H1 (cell line): ENCODE measurements around the gene AMZ1. TPM values are rescaled to one million over a fixed set of nuclear protein-coding genes. Genes with fewer than 3 reads are reported as not detected.

Experiments
- CTCF ChIA-PET: fragments of 300-600 bp; sonication (Branson Sonifier 250); formaldehyde crosslinking; loops from one replicate; lab custom pipeline; 2021; ENCODE audit not compliant: partially characterized antibody; lab: Charles Lee
- POLR2A ChIA-PET: fragments of 300-600 bp; sonication (Branson Sonifier 250); formaldehyde crosslinking; loops from one replicate; lab custom pipeline; 2021; ENCODE audit warnings: inconsistent platforms; ENCODE audit not compliant: partially characterized antibody; lab: Charles Lee
- DNase-seq, 2 experiments: peaks; one replicate each; pipeline versions ENCODE4 v3.0.0 to v3.0.0-alpha.2; 2010 to 2022; ENCODE audit warnings: low spot score in 2 of 2, low read depth in 1 of 2, mixed read lengths in 1 of 2
- FAIRE-seq: peaks from 2 replicates; lab custom pipeline; 2011; peaks lifted over from hg19 to GRCh38; lab: Jason Lieb, UNC
- H2AFZ ChIP-seq: 2 replicates; pipeline ENCODE4 v1.8.1; 2012; ENCODE audit warnings: low read length, inconsistent platforms
- H2AK5ac ChIP-seq: 2 replicates; pipeline ENCODE4 v1.6.1; 2013; ENCODE audit warnings: low read depth, low read length
- H2BK120ac ChIP-seq: replicated peaks from 2 replicates; pipeline ENCODE3; 2013; ENCODE audit warnings: low read depth, low read length, inconsistent platforms
- H2BK12ac ChIP-seq: 2 replicates; pipeline ENCODE4 v1.6.1; 2013; ENCODE audit warnings: low read depth, low read length
- H2BK15ac ChIP-seq: 2 replicates; pipeline ENCODE4 v1.6.1; 2013; ENCODE audit warnings: low read length
- H2BK20ac ChIP-seq: 2 replicates; pipeline ENCODE4 v1.6.1; 2013; ENCODE audit warnings: low read length
- H2BK5ac ChIP-seq: 2 replicates; pipeline ENCODE4 v1.6.1; 2013; ENCODE audit warnings: low read depth, low read length
- H3K14ac ChIP-seq: 2 replicates; pipeline ENCODE4 v1.6.1; 2013; ENCODE audit warnings: inconsistent platforms; ENCODE audit not compliant: insufficient read length
- H3K18ac ChIP-seq: 2 replicates; pipeline ENCODE4 v1.6.1; 2013; ENCODE audit warnings: low read length; ENCODE audit errors: extremely low read depth
- H3K23ac ChIP-seq: 2 replicates; pipeline ENCODE4 v1.6.1; 2013; ENCODE audit warnings: inconsistent platforms; ENCODE audit not compliant: insufficient read length
- H3K23me2 ChIP-seq: 2 replicates; pipeline ENCODE4 v1.6.1; 2013; ENCODE audit warnings: low read depth, low read length
- H3K27ac ChIP-seq: 2 replicates; pipeline ENCODE4 v1.6.1; 2011; ENCODE audit warnings: low read depth, low read length, inconsistent platforms
- H3K27me3 ChIP-seq, 4 experiments: replicated peaks in 1 of 4; 1 replicate in 1 of 4; 2 replicates in 3 of 4; pipeline versions ENCODE4 v1.6.1 to v1.8.1; 2011 to 2013; ENCODE audit warnings: low read length in 3 of 4, mild to moderate bottlenecking in 3 of 4, inconsistent platforms in 2 of 4, mixed read lengths in 2 of 4, moderate library complexity in 1 of 4; ENCODE audit not compliant: control insufficient read depth in 3 of 4, insufficient read depth in 3 of 4; ENCODE audit errors: extremely low read depth in 1 of 4
- H3K36me3 ChIP-seq, 4 experiments: 2 replicates each; pipeline versions ENCODE4 v1.6.1 to v1.8.1; 2011 to 2013; ENCODE audit warnings: mild to moderate bottlenecking in 4 of 4, low read length in 3 of 4, moderate library complexity in 2 of 4, control low read depth in 1 of 4, inconsistent platforms in 1 of 4; ENCODE audit not compliant: insufficient read depth in 4 of 4, control insufficient read depth in 2 of 4
- H3K4ac ChIP-seq: replicated peaks from 2 replicates; pipeline ENCODE3; 2013; ENCODE audit warnings: low read length, low read depth, mixed read lengths, inconsistent platforms; ENCODE audit not compliant: insufficient read length
- H3K4me1 ChIP-seq, 4 experiments: replicated peaks in 1 of 4; 1 replicate in 1 of 4; 2 replicates in 3 of 4; pipeline versions ENCODE4 v1.6.1 to v1.8.1; 2011 to 2013; ENCODE audit warnings: low read length in 3 of 4, inconsistent platforms in 2 of 4, mixed read lengths in 1 of 4; ENCODE audit not compliant: insufficient read depth in 4 of 4, control insufficient read depth in 3 of 4
- H3K4me2 ChIP-seq, 2 experiments: 2 replicates each; pipeline versions ENCODE4 v1.6.1 to v1.8.1; 2011 to 2013; ENCODE audit warnings: low read depth in 2 of 2, low read length in 2 of 2, control low read depth in 1 of 2, inconsistent platforms in 1 of 2, mild to moderate bottlenecking in 1 of 2; ENCODE audit not compliant: insufficient read depth in 1 of 2
- H3K4me3 ChIP-seq, 4 experiments: fragments of 200-600, 300-600 bp in 1 of 4; sonication (generic), shearing (Covaris generic), sonication (Bioruptor Twin) in 1 of 4; 2 replicates each; pipeline versions ENCODE4 v1.5.1 to v1.8.1; 2011 to 2016; ENCODE audit warnings: low read length in 4 of 4, low read depth in 3 of 4, control low read depth in 2 of 4, inconsistent platforms in 2 of 4, mild to moderate bottlenecking in 2 of 4, mixed read lengths in 1 of 4, moderate library complexity in 1 of 4; ENCODE audit not compliant: insufficient read depth in 2 of 4; ENCODE audit errors: extremely low read depth in 1 of 4
- H3K56ac ChIP-seq: replicated peaks from 2 replicates; pipeline ENCODE3; 2013; ENCODE audit warnings: low read depth, mild to moderate bottlenecking, mixed read lengths, low read length, inconsistent platforms; ENCODE audit not compliant: insufficient read length
- H3K79me1 ChIP-seq: 2 replicates; pipeline ENCODE4 v1.6.1; 2013; ENCODE audit warnings: low read depth, low read length, control low read depth
- H3K79me2 ChIP-seq, 2 experiments: 2 replicates each; pipeline versions ENCODE4 v1.6.1 to v1.8.1; 2012 to 2013; ENCODE audit warnings: low read length in 2 of 2, mild to moderate bottlenecking in 2 of 2, inconsistent platforms in 1 of 2; ENCODE audit not compliant: insufficient read depth in 2 of 2, control insufficient read depth in 1 of 2
- H3K9ac ChIP-seq, 4 experiments: replicated peaks in 1 of 4; 1 replicate in 1 of 4; 2 replicates in 3 of 4; pipeline versions ENCODE4 v1.6.1 to v1.8.1; 2011 to 2013; ENCODE audit warnings: low read depth in 3 of 4, low read length in 3 of 4, control low read depth in 2 of 4, mild to moderate bottlenecking in 2 of 4, moderate library complexity in 2 of 4, inconsistent platforms in 1 of 4; ENCODE audit errors: extremely low read depth in 1 of 4
- H3K9me3 ChIP-seq, 2 experiments: 2 replicates each; pipeline versions ENCODE4 v1.6.1 to v1.8.1; 2012 to 2013; ENCODE audit warnings: mild to moderate bottlenecking in 2 of 2, moderate library complexity in 2 of 2, control low read depth in 1 of 2, inconsistent platforms in 1 of 2, low read depth in 1 of 2, low read length in 1 of 2, mixed read lengths in 1 of 2; ENCODE audit not compliant: insufficient read depth in 2 of 2
- H4K20me1 ChIP-seq, 2 experiments: replicated peaks in 1 of 2; 2 replicates each; pipeline versions ENCODE3 to v1.8.1; 2011 to 2013; ENCODE audit warnings: inconsistent platforms in 2 of 2, low read length in 2 of 2, mild to moderate bottlenecking in 1 of 2; ENCODE audit not compliant: insufficient read depth in 2 of 2, control insufficient read depth in 1 of 2
- H4K5ac ChIP-seq: 2 replicates; pipeline ENCODE4 v1.6.1; 2013; ENCODE audit warnings: low read length, low read depth, mixed read lengths, inconsistent platforms; ENCODE audit not compliant: insufficient read length
- H4K8ac ChIP-seq: 2 replicates; pipeline ENCODE4 v1.8.0; 2013; ENCODE audit warnings: mild to moderate bottlenecking, moderate library complexity, low read length, inconsistent platforms; ENCODE audit not compliant: insufficient read depth; ENCODE audit errors: extremely low read depth
- H4K91ac ChIP-seq: replicated peaks from 2 replicates; pipeline ENCODE3; 2013; ENCODE audit warnings: low read length, mixed read lengths, inconsistent platforms; ENCODE audit not compliant: insufficient read length
- CBX5 ChIP-seq: fragments of 300-800, 300-1000 bp; sonication (generic); IDR thresholded peaks from 2 replicates; pipeline ENCODE4 v1.7.1; 2016; ENCODE audit warnings: antibody characterized with exemption, low read length, low read depth
- CHD2 ChIP-seq: IDR thresholded peaks from 2 replicates; pipeline ENCODE4 v1.6.1; 2012; ENCODE audit warnings: low read length, improper control_type of control experiment
- HDAC6 ChIP-seq: IDR thresholded peaks from one replicate; pipeline ENCODE4 v1.7.1; 2012; ENCODE audit warnings: low read depth, mild to moderate bottlenecking, inconsistent platforms, low read length, moderate library complexity
- JUND ChIP-seq: IDR thresholded peaks from 2 replicates; pipeline ENCODE4 v1.6.1; 2011; ENCODE audit warnings: mild to moderate bottlenecking, improper control_type of control experiment, low read length
- KDM4A ChIP-seq: IDR thresholded peaks from one replicate; pipeline ENCODE4 v1.7.1; 2012; ENCODE audit warnings: low read depth, mild to moderate bottlenecking, moderate library complexity, low read length, inconsistent platforms; ENCODE audit not compliant: severe bottlenecking
- RAD21 ChIP-seq, 2 experiments: IDR thresholded peaks in 1 of 2; conservative IDR thresholded peaks in 1 of 2; 2 replicates each; pipeline ENCODE4 v1.6.1; 2011; ENCODE audit warnings: low read depth in 2 of 2, low read length in 2 of 2, improper control_type of control experiment in 1 of 2, inconsistent platforms in 1 of 2, mild to moderate bottlenecking in 1 of 2, moderate library complexity in 1 of 2
- SIX5 ChIP-seq: IDR thresholded peaks from 2 replicates; pipeline ENCODE4 v1.6.1; 2011; ENCODE audit warnings: mild to moderate bottlenecking, low read depth, low read length
- YY1 ChIP-seq: IDR thresholded peaks from 2 replicates; pipeline ENCODE4 v1.6.1; 2011; ENCODE audit warnings: low read depth, mild to moderate bottlenecking, low read length
- WGBS, 2 experiments: shearing (Covaris generic) in 1 of 2; methylation state at CpG; one replicate each; pipeline versions ENCODE4 v1.1.6 to v1.1.7; 2013 to 2015; ENCODE audit warnings: low lambda C conversion rate in 2 of 2, mixed read lengths in 2 of 2, inconsistent platforms in 1 of 2, low coverage in 1 of 2, missing lambda C conversion rate in 1 of 2; ENCODE audit not compliant: insufficient replicate concordance in 2 of 2, insufficient coverage in 1 of 2, insufficient read length in 1 of 2; ENCODE audit errors: extremely low coverage in 1 of 2, missing lambda C conversion rate in 1 of 2; 5-methylcytosine and 5-hydroxymethylcytosine counted together
- polyA plus RNA-seq, 7 experiments: library from polyadenylated mRNA; depleted of rRNA in 3 of 7; stranded (reverse) in 5 of 7; unstranded in 2 of 7; fragments of >200 nt in 5 of 7; fragments of 200-250 nt in 2 of 7; gene quantifications; 1 replicate in 5 of 7; 2 replicates in 1 of 7; 4 replicates in 1 of 7; pipeline versions ENCODE4 v1.2.1 to v1.2.3, GENCODE V29; 2011 to 2013; ENCODE audit warnings: missing spikeins in 2 of 7, mixed read lengths in 2 of 7
- total RNA-seq: library from RNA; stranded (reverse); fragmentation: NEBNext Ultra II Directional; extraction: Animal tissue kit (Norgen Biotek cat#: 25700); gene quantifications from 2 replicates; pipeline ENCODE4 v1.2.1, GENCODE V29; 2021
- TF ChIP-seq, protein P1 (sequence below): IDR thresholded peaks from 2 replicates; pipeline ENCODE4 v1.6.1; 2012; ENCODE audit warnings: low read length, inconsistent platforms
- TF ChIP-seq, protein P2 (sequence below): IDR thresholded peaks from 2 replicates; pipeline ENCODE4 v1.6.1; 2011; ENCODE audit warnings: low read depth, mild to moderate bottlenecking, low read length; ENCODE audit not compliant: insufficient read depth

AMZ1 gene
- total and polyA plus RNA-seq, 2 of the 8 experiments (the other 6 are each of a cell fraction or from before 2014, with no cell fraction given), result 0.59 to 1.4 TPM

DNA sequence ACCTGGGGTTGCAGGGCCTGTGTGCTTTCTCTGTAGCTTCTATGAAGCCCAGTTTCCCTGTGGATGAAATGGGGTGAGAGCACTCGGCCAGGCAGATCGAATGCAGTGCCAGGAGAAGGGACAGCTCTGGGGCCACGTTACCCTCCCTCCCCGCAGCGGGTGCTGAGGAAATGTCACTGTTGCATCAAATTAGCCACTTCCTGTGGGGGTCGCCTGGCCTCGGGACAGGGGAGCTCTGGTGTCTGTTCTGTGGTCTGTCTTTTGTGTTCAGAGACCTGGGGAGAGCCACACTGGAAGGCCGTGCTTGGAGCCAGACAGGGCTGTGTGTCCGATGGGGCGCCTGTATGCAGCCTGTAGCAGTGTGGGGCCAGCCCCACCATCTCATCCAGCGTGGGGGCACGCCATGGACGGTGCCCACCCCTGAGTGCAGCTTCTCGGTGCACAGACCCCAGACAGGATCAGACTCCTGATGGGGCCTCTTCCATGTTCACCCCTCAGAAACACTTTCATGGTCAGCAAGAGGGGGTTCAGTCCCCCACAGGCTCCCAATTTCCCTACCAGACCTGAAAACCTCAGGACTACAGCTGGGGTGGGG is 42.6 kb upstream of the AMZ1 start:
- H3K79me2 ChIP-seq, result peaks cover 0 to 30% of the 10 kb centered on the region in 2 experiments; a peak in 2 of 4 replicates
- TF ChIP-seq KDM4A, result no peak
- no peak for TF ChIP-seq RAD21 (IDR thresholded peaks at IDR 0.05 in 1 of 2, conservative IDR thresholded peaks at IDR 0.05 in 1 of 2; ENCODE audit: low read depth in 2 of 2, low read length in 2 of 2)
- TF ChIP-seq JUND, result no peak
- TF ChIP-seq, protein P1, sequence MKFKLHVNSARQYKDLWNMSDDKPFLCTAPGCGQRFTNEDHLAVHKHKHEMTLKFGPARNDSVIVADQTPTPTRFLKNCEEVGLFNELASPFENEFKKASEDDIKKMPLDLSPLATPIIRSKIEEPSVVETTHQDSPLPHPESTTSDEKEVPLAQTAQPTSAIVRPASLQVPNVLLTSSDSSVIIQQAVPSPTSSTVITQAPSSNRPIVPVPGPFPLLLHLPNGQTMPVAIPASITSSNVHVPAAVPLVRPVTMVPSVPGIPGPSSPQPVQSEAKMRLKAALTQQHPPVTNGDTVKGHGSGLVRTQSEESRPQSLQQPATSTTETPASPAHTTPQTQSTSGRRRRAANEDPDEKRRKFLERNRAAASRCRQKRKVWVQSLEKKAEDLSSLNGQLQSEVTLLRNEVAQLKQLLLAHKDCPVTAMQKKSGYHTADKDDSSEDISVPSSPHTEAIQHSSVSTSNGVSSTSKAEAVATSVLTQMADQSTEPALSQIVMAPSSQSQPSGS, result no peak
- TF ChIP-seq SIX5, result no peak
- TF ChIP-seq CBX5, result no peak
- TF ChIP-seq YY1, result no peak
- no peak for TF ChIP-seq HDAC6
- TF ChIP-seq, protein P2, sequence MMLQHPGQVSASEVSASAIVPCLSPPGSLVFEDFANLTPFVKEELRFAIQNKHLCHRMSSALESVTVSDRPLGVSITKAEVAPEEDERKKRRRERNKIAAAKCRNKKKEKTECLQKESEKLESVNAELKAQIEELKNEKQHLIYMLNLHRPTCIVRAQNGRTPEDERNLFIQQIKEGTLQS, result no peak
- TF ChIP-seq CHD2, result no peak

More for the DNA sequence above, 42.6 kb upstream of the AMZ1 start:
- Histone ChIP-seq H2BK5ac (peak overlapping the region; percentile 90), H4K8ac (no peak overlapping the region), H4K20me1 (peaks cover 21 to 38% of the 10 kb centered on the region in 2 experiments), H3K9ac (no peak overlapping the region), H3K79me1 (peaks cover 16% of the 10 kb centered on the region), H3K23ac (no peak overlapping the region), H2BK15ac (no peak overlapping the region), H3K14ac (no peak overlapping the region), H3K23me2 (no peaks in the 10 kb centered on the region; the same call in 1 of the 2 replicates), H2AFZ (no peak overlapping the region), H2BK20ac (no peak overlapping the region), H3K4me2 (peak overlapping the region; percentile 8 to 28; a peak in 1 of 4 replicates), H3K4me1 (peaks cover 3 to 45% (median 37%) of the 10 kb centered on the region in 4 experiments), H2BK12ac (0 out of 2 replicates have a peak overlapping the region, but pooled peaks have one; percentile 39), H4K91ac (peak overlapping the region; percentile 91), H3K4me3 (no peak overlapping the region), H3K27ac (peak overlapping the region; percentile 41; the same call in 1 of the 2 replicates), H4K5ac (no peak overlapping the region), H3K18ac (peak overlapping the region; percentile 71; the same call in 1 of the 2 replicates), H3K9me3 (no peaks in the 10 kb centered on the region), H3K36me3 (peaks cover 0 to 27% (median 11%) of the 10 kb centered on the region in 4 experiments; a peak in 6 of 8 replicates), H2AK5ac (peak overlapping the region; percentile 82; the same call in 1 of the 2 replicates), H3K27me3 (no peaks in the 10 kb centered on the region), H3K56ac (peak overlapping the region; percentile 37), H3K4ac (no peak overlapping the region), H2BK120ac (no peak overlapping the region)
- POLR2A ChIA-PET, result interaction anchor here (0.8 to 6.8 kb wide), 10 partner anchors 9 to 120 kb away, joined by 3 to 52 read pairs (median 6); partner anchors contain the start of genes IQCE and TTYH3
- 75% methylated on average over 14 of the region's 14 CpGs; no CpG with 5 or more reads in 1 of the 2 experiments for WGBS, 2 experiments
- CTCF ChIA-PET, result interaction anchor here (0.6 to 4.6 kb wide), 14 partner anchors 9 to 194 kb away, joined by 3 to 29 read pairs (median 10); no protein-coding TSS in a partner anchor
- no peak for DNase-seq
- no peak for FAIRE-seq
